ENCODE results near the gene TEX14. TPM values are rescaled to one million over a fixed set of nuclear protein-coding genes. Genes with fewer than 3 reads are reported as not detected.
"Not testable (repeated sequence)": the region's sequence is repeated elsewhere in the genome, so short reads cannot be mapped to it uniquely, and the experiment has no call there.

TEX14 gene
- total RNA-seq, 2 experiments from 2014 or later = 0.28 to 0.35 TPM

DNA sequence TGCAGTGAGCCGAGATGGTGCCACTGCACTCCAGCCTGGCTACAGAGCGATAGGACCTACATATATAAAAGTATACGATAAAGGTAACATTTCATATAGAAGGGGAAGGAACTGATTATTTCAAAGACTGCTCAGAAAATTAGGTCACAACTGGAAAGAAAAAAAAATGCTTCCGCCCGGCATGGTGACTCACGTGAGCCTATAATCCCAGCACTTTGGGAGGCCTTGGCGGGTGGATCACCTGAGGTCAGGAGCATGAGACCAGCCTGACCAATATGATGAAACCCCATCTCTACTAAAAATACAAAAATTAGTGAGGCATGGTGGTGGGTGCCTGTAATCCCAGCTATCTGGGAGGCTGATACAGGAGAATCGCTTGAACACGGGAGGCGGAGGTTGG is 7.8 kb downstream of the TEX14 start:
- H3K27ac Mint-ChIP-seq = no peak overlapping the region
- no peaks in the 10 kb centered on the region for H3K9me3 Mint-ChIP-seq (ENCODE audit: low read depth)
- DNase-seq (no peak), ATAC-seq (no peak)
- no peaks in the 10 kb centered on the region for H3K4me1 Mint-ChIP-seq
- CTCF ChIA-PET = interaction anchor here (0.6 to 1.6 kb wide), 3 partner anchors 14 to 464 kb away, joined by 3 to 4 read pairs (median 3); no protein-coding TSS in a partner anchor
- H3K36me3 Mint-ChIP-seq = no peaks in the 10 kb centered on the region
- no peak overlapping the region for H3K4me3 Mint-ChIP-seq
- H3K27me3 Mint-ChIP-seq = no peaks in the 10 kb centered on the region

GRCh38 chr17:58680038-58680369 is 11.8 kb downstream of the TEX14 start:
- peaks cover 6% of the 10 kb centered on the region for H3K27me3 Mint-ChIP-seq
- H3K4me1 Mint-ChIP-seq = no peaks in the 10 kb centered on the region
- no peaks in the 10 kb centered on the region for H3K9me3 Mint-ChIP-seq (ENCODE audit: low read depth)
- DNase-seq = no peak
- H3K36me3 Mint-ChIP-seq = no peaks in the 10 kb centered on the region
- no peak for ATAC-seq
- CTCF ChIA-PET = no interaction called here
- H3K4me3 Mint-ChIP-seq = no peak overlapping the region
- no peak overlapping the region for H3K27ac Mint-ChIP-seq

DNA sequence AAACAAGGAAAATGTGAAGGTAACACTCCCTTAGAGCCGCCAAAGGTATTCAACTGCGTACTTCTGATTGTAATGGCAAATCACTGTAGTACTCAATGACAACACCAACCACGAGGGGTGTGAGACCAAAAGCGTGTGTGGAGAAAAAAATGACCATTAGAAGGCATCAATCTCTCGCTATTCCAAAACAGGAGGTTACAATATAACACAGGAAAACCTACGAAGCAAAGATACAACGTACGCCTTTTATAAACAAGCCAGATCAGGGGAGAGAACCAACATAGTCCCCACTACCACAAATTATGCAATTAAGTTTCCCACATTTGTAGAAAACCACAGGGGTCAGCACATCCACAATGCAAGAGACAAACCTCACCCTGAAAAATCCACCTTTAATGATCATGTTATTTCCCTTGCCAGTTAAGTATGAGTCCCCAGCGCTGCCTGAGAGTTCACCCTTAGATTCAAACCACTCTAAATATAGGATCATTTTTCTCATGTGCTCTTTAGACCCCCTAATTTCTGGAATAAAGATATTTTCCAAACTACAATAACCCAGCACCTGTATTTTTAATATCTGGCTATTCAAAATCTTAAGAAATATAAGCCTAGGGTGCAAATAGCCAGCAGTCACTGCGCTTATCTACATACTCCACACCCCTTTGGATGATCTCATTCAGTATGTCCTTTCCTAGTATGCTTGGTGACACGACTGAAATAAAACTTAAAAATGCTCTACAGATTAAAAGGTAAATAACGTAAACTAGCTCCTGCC is 12.4 kb downstream of the TEX14 start:
- H3K27ac Mint-ChIP-seq = no peak overlapping the region
- DNase-seq (no peak), ATAC-seq (no peak)
- peaks cover 6% of the 10 kb centered on the region for H3K27me3 Mint-ChIP-seq
- no peak overlapping the region for H3K4me3 Mint-ChIP-seq
- no peaks in the 10 kb centered on the region for H3K36me3 Mint-ChIP-seq
- no peaks in the 10 kb centered on the region for H3K9me3 Mint-ChIP-seq (ENCODE audit: low read depth)
- no peaks in the 10 kb centered on the region for H3K4me1 Mint-ChIP-seq
- CTCF ChIA-PET = no interaction called here

- CTCF ChIA-PET; H3K9me3 Mint-ChIP-seq (ENCODE audit: low read depth): not testable (repeated sequence)
Observed at GRCh38 chr17:58678287-58678686, 13.6 kb downstream of the TEX14 start.

DNA sequence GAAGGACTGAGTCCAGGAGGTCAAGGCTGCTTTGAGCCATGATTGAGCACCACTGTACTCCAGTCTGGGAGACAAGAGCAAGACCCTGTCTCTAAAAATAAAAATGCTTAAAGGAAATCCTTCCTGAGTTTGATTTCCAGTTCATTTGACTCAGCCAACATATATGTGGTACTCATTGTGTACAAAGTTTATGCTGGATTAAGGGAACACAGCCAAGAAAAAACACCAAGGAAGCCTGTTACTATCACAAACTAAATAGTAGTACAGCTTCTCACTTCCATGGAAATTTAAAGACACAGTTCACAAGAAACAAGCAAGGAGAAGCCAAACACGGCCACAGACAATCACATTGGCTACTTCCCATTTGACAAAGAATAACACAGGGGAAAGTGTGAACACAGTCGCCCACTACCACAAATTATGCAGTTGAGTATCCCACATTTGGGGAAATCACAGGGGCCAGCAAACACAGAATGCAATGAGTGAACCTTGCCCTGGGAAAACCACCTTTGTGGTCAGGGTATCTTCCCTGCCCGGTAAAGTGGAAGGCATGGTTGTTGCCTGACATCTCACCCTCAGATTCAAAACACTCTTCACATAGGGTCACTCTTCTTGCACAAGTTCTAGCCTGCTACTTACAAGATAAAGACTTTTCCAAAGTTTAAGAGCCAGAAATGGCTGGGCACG is 14.5 kb downstream of the TEX14 start:
- CTCF ChIA-PET = no interaction called here
- no peak for DNase-seq
- H3K36me3 Mint-ChIP-seq = no peaks in the 10 kb centered on the region
- no peak for ATAC-seq
- no peak overlapping the region for H3K27ac Mint-ChIP-seq
- H3K9me3 Mint-ChIP-seq (ENCODE audit: low read depth) = no peaks in the 10 kb centered on the region
- no peaks in the 10 kb centered on the region for H3K4me1 Mint-ChIP-seq
- H3K27me3 Mint-ChIP-seq = peaks cover 6% of the 10 kb centered on the region
- no peak overlapping the region for H3K4me3 Mint-ChIP-seq

More at GRCh38 chr17:58678287-58678686, 13.6 kb downstream of the TEX14 start:
- H3K36me3 Mint-ChIP-seq, DNase-seq, H3K4me3 Mint-ChIP-seq, H3K27me3 Mint-ChIP-seq, ATAC-seq, H3K4me1 Mint-ChIP-seq, H3K27ac Mint-ChIP-seq: not testable (repeated sequence)

GRCh38 chr17:58671969-58672368 is 19.9 kb downstream of the TEX14 start:
- ATAC-seq (no peak), DNase-seq (no peak)
- Mint-ChIP-seq H3K27ac (no peak overlapping the region), H3K27me3 (peaks cover 18% of the 10 kb centered on the region), H3K36me3 (no peaks in the 10 kb centered on the region), H3K4me3 (no peak overlapping the region), H3K9me3 (ENCODE audit: low read depth) (no peaks in the 10 kb centered on the region), H3K4me1 (peaks cover under 1% of the 10 kb centered on the region)
- CTCF ChIA-PET = no interaction called here

GRCh38 chr17:58669853-58670252 is 22.0 kb downstream of the TEX14 start:
- Mint-ChIP-seq H3K27ac (no peak overlapping the region), H3K9me3 (ENCODE audit: low read depth) (no peaks in the 10 kb centered on the region), H3K36me3 (no peaks in the 10 kb centered on the region), H3K4me3 (no peak overlapping the region), H3K4me1 (peaks cover 7% of the 10 kb centered on the region), H3K27me3 (peaks cover 21% of the 10 kb centered on the region)
- DNase-seq (no peak), ATAC-seq (no peak)
- CTCF ChIA-PET = interaction anchor here (0.6 to 1.1 kb wide), 2 partner anchors 14 to 1744 kb away, joined by 3 to 4 read pairs; no protein-coding TSS in a partner anchor

GRCh38 chr17:58668598-58668935 is 23.3 kb downstream of the TEX14 start:
- no peaks in the 10 kb centered on the region for H3K36me3 Mint-ChIP-seq
- no peak for DNase-seq
- H3K4me1 Mint-ChIP-seq = peaks cover 7% of the 10 kb centered on the region
- peaks cover 21% of the 10 kb centered on the region for H3K27me3 Mint-ChIP-seq
- CTCF ChIA-PET = no interaction called here
- no peak overlapping the region for H3K27ac Mint-ChIP-seq
- H3K9me3 Mint-ChIP-seq (ENCODE audit: low read depth) = no peaks in the 10 kb centered on the region
- no peak for ATAC-seq
- H3K4me3 Mint-ChIP-seq = no peak overlapping the region

DNA sequence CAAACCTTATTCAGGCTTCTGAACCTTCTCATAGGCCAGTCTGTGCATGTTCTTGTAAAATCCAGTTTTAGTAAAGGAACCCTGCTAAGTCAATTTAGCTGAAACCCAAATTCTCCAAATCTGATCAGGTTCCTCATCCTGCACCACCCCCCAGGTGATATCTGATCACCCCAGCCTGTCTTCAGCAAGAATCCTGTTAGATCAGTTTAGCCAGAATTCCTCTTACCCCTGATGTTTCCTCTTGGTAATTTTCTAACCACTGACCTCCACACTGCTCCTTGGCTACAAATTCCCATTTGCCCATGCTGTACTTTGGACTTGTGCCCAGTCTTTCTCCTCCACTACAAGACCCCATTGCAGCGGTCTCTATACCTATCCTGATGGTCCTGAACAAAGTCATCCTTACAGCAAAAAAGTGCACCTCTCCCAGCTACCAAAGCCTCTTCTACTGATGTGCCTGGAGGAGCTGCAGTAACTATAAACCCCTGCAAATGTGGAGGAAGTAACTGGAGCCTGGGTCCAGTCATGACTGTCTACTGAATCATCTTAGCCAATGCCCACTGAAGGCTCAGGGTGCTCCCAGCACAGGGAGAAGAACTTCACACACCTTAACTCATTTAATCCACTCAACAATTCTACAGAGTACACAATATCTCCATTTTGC is 23.8 kb downstream of the TEX14 start:
- Mint-ChIP-seq H3K27ac (no peak overlapping the region), H3K27me3 (peaks cover 21% of the 10 kb centered on the region), H3K4me3 (no peak overlapping the region), H3K36me3 (no peaks in the 10 kb centered on the region), H3K4me1 (peaks cover 7% of the 10 kb centered on the region), H3K9me3 (ENCODE audit: low read depth) (no peaks in the 10 kb centered on the region)
- DNase-seq (no peak), ATAC-seq (no peak)
- CTCF ChIA-PET = no interaction called here

- H3K36me3 Mint-ChIP-seq = no peaks in the 10 kb centered on the region
- CTCF ChIA-PET = no interaction called here
- peak; percentile 39 for ATAC-seq
Observed at GRCh38 chr17:58666858-58667267, 25.0 kb downstream of the TEX14 start.

GRCh38 chr17:58665946-58666857 is 25.6 kb downstream of the TEX14 start:
- peak overlapping the region; percentile 45 for H3K27ac Mint-ChIP-seq
- CTCF ChIA-PET = no interaction called here

More at GRCh38 chr17:58666858-58667267, 25.0 kb downstream of the TEX14 start:
- peak; percentile 61 for DNase-seq
- peaks cover 7% of the 10 kb centered on the region for H3K4me1 Mint-ChIP-seq
- no peaks in the 10 kb centered on the region for H3K9me3 Mint-ChIP-seq (ENCODE audit: low read depth)
- peaks cover 21% of the 10 kb centered on the region for H3K27me3 Mint-ChIP-seq
- H3K4me3 Mint-ChIP-seq = no peak overlapping the region
- H3K27ac Mint-ChIP-seq = no peak overlapping the region

DNA sequence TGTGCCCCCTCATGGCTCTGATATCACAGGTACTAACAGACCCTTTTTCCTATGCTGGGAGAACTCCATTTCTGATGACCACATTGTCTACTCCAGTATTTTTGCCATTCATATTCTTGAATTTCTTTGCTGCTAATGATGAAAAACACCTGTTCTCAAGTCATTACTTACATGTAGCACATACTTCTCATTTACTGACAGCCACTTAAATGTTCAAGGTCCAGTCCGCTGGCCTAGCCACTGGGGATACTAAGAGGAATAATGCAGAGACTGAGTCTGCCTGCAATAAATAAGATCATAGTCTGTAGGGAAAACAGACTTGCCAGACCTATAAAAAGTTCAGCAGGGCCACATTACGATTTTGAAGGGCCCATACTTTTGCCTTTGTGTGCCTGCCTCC is 27.5 kb downstream of the TEX14 start:
- Mint-ChIP-seq H3K36me3 (no peaks in the 10 kb centered on the region), H3K27me3 (peaks cover 15% of the 10 kb centered on the region), H3K9me3 (ENCODE audit: low read depth) (no peaks in the 10 kb centered on the region), H3K27ac (no peak overlapping the region), H3K4me1 (peaks cover 7% of the 10 kb centered on the region), H3K4me3 (no peak overlapping the region)
- DNase-seq = no peak
- CTCF ChIA-PET = no interaction called here
- no peak for ATAC-seq

More at GRCh38 chr17:58665946-58666857, 25.6 kb downstream of the TEX14 start:
- H3K36me3 Mint-ChIP-seq = no peaks in the 10 kb centered on the region
- H3K27me3 Mint-ChIP-seq = peaks cover 21% of the 10 kb centered on the region
- ATAC-seq = no peak
- DNase-seq = no peak
- peaks cover 7% of the 10 kb centered on the region for H3K4me1 Mint-ChIP-seq
- H3K9me3 Mint-ChIP-seq (ENCODE audit: low read depth) = no peaks in the 10 kb centered on the region
- H3K4me3 Mint-ChIP-seq = peak overlapping the region; percentile 42

DNA sequence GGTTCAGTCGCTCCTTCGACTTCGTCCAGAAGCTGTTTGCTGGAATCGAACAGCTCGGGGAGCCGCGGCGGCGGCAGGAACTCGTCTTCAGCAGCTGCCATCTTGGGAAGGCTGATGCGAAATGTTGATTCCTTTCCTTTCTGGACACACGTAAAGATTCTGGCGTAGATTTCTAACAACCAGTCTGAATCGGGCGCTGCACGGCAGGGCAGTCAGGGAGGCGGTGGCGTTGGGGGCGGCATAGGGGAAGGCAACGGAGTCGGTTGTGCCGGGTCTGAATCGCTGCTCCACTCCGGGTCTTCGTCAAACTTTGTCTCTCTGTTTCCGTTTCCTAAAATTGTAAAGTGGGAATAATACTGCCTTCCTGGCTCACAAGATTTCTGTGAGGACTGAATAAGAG is 30.3 kb downstream of the TEX14 start:
- Mint-ChIP-seq H3K4me3 (no peak overlapping the region), H3K27me3 (peaks cover 10% of the 10 kb centered on the region), H3K27ac (no peak overlapping the region), H3K9me3 (ENCODE audit: low read depth) (peaks cover 2% of the 10 kb centered on the region), H3K36me3 (peaks cover 5% of the 10 kb centered on the region), H3K4me1 (peaks cover 22% of the 10 kb centered on the region)
- DNase-seq (no peak), ATAC-seq (no peak)
- CTCF ChIA-PET = no interaction called here

All from activated CD8-positive, alpha-beta memory T cell treated with anti-CD3 and anti-CD28 coated beads, Interleukin-2, amount 10 ng/mL, durations not matched to agents 7 days and 5 days (primary cell).